Bronchus fibroblast of lung (primary cell): ENCODE data around the gene HOXA3. TPM values are rescaled to one million over a fixed set of nuclear protein-coding genes. Genes with fewer than 3 reads are reported as not detected.

Experiments used
- total RNA-seq: library from RNA; depleted of rRNA; stranded (reverse); fragments of >200 nt; gene quantifications from 2 replicates; pipeline ENCODE4 v1.2.3, GENCODE V29; 2015

Gene HOXA3
- total RNA-seq, 1 donor from 2014 or later, result 1.3 TPM

Other genes starting within 250 kb of the HOXA3 start
- 0.45 and 1.0 TPM in 2 replicates for gene HOXA1, start 56.6 kb downstream of the HOXA3 start, total RNA-seq
- gene HOXA2, start 49.9 kb downstream of the HOXA3 start, total RNA-seq, result 1.3 and 1.5 TPM in 2 replicates
- 2.2 and 3.1 TPM in 2 replicates for gene HOXA4, start 21.8 kb downstream of the HOXA3 start, total RNA-seq
- gene HOXA5, start 8.9 kb downstream of the HOXA3 start, total RNA-seq, result 30.6 and 36.8 TPM in 2 replicates
- 3.0 and 3.9 TPM in 2 replicates for gene HOXA6, start 4.8 kb downstream of the HOXA3 start, total RNA-seq
- 3.9 and 4.2 TPM in 2 replicates for gene HOXA7, start 4.1 kb upstream of the HOXA3 start, total RNA-seq
- gene HOXA9, start 13.0 kb upstream of the HOXA3 start, total RNA-seq, result 1.5 and 4.0 TPM in 2 replicates
- not detected in 2 replicates for gene HOXA10, start 21.7 kb upstream of the HOXA3 start, total RNA-seq
- gene HOXA11, start 32.6 kb upstream of the HOXA3 start, total RNA-seq, result not detected in 2 replicates
- not detected in 2 replicates for gene HOXA13, start 47.5 kb upstream of the HOXA3 start, total RNA-seq
- gene EVX1, start 90.2 kb upstream of the HOXA3 start, total RNA-seq, result not detected in 2 replicates